ENCODE data around the gene CAAP1. TPM values are rescaled to one million over a fixed set of nuclear protein-coding genes. Genes with fewer than 3 reads are reported as not detected.

Gene CAAP1
- total RNA-seq, 1 experiment from 2014 or later = 30.5 TPM

DNA sequence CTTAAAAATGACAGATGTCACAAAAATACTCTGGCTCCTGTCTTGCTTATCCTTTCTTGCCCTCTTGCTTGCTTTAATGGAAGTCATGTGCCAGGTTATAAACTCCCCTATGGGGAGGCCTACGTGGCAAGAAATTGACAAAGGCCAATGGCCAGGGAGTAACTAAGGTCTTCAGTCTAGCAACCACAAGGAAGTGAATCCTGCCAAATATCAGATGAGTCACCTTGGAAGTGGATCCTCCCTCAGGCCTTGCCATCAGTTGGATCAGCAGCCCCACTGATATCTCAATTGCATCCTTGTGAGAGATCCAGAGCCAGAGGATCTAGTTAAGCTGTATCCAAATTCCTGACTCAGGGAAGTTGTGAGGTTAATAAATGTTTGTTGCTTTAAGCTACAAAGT, 82.8 kb downstream of the CAAP1 start:
- Histone ChIP-seq H3K79me1 (ENCODE audit: insufficient read depth, low read depth, low read length, poor library complexity, severe bottlenecking) (no peaks in the 10 kb centered on the region), H3K9me3 (ENCODE audit: control insufficient read depth, low read depth, low read length) (no peaks in the 10 kb centered on the region), H3K23ac (ENCODE audit: insufficient read length, low read depth, low read length) (no peak overlapping the region), H3K56ac (ENCODE audit: insufficient read length, low read depth, low read length) (no peak overlapping the region), H2BK15ac (ENCODE audit: low read depth, low read length) (no peak overlapping the region), H4K20me1 (ENCODE audit: control insufficient read depth, insufficient read depth, insufficient read length) (no peaks in the 10 kb centered on the region), H4K91ac (ENCODE audit: insufficient read length, low read depth, low read length) (no peak overlapping the region), H3K4me2 (ENCODE audit: insufficient read depth, insufficient read length, low read length) (no peak overlapping the region), H4K8ac (replicated peaks; ENCODE audit: insufficient read length, low read depth, low read length) (no peak overlapping the region), H3K14ac (ENCODE audit: insufficient read depth, low read length) (no peak overlapping the region), H3K4me1 (ENCODE audit: insufficient read depth, low read length) (no peaks in the 10 kb centered on the region), H2AK5ac (ENCODE audit: insufficient read length, low read length) (no peak overlapping the region), H3K79me2 (ENCODE audit: insufficient read depth, low read length) (no peaks in the 10 kb centered on the region), H3K23me2 (ENCODE audit: insufficient read length, low read depth, low read length, poor library complexity, severe bottlenecking) (no peaks in the 10 kb centered on the region), H2BK12ac (ENCODE audit: insufficient read length, low read depth, low read length) (no peak overlapping the region), H2BK120ac (ENCODE audit: low read depth, low read length, poor library complexity, severe bottlenecking) (no peak overlapping the region), H2AFZ (ENCODE audit: low read length) (no peak overlapping the region), H3K9ac (ENCODE audit: extremely low read depth, insufficient read length, low read length) (no peak overlapping the region), H3T11ph (ENCODE audit: low read length) (no peak overlapping the region), H3K18ac (ENCODE audit: insufficient read length, low read depth, low read length) (no peak overlapping the region), H2BK20ac (ENCODE audit: low read depth, low read length, poor library complexity, severe bottlenecking) (no peak overlapping the region), H3K4ac (ENCODE audit: low read depth, low read length) (no peak overlapping the region), H3K27ac (ENCODE audit: insufficient read length, low read depth, low read length) (no peak overlapping the region), H4K5ac (ENCODE audit: insufficient read length, low read depth, low read length) (no peak overlapping the region), H3K27me3 (ENCODE audit: insufficient read depth, low read length) (no peaks in the 10 kb centered on the region), H2BK5ac (ENCODE audit: insufficient read length, low read length) (no peak overlapping the region)
- Mint-ChIP-seq H3K36me3 (ENCODE audit: insufficient read depth in 1 of 3, low read depth in 3 of 3) (no peaks in the 10 kb centered on the region), H3K9me3 (peaks cover 3 to 7% of the 10 kb centered on the region in 2 experiments; a peak in 3 of 5 replicates), H3K4me3 (no peak overlapping the region), H3K27me3 (ENCODE audit: low read depth) (no peaks in the 10 kb centered on the region), H3K27ac (no peak overlapping the region), H3K4me1 (peaks cover 4 to 5% of the 10 kb centered on the region in 2 experiments; a peak in 3 of 4 replicates)
- no CpG with 5 or more reads among the region's 1 CpG for WGBS (ENCODE audit: extremely low coverage, insufficient read length, low lambda C conversion rate)
- no peak for TF ChIP-seq CTCF (conservative IDR thresholded peaks at IDR 0.05)
- no peak for DNase-seq
